Measurements from ENCODE around the gene DNAH17.

DNA sequence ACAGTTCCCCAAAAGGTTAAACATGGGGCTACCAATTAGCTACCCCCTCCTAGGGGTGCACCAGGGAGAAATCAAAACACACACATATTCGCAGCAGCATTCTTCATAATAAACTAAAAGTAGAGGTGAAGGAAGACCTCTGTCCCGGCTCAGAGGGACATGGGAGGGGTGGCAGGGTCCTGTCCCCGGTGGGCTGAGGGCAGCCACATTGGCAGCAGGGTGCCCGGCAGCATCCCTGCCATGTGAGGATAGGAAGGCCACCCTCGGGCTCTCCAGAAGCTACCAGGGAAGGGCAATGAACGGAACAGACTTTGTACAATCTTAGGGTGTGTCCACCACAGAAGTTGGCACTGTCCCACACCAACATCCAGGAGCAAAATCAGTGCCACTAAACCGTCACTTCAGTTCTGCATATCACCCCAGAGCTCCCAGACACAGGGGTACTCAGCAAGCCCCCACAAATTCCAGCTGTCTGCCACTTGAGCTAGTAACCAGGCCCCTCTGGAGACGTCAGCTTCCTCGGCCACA lies 3.1 kb upstream of the DNAH17 start:
- TF ChIP-seq CTCF (IDR thresholded peaks at IDR 0.05) (no peak), EZH2 (IDR thresholded peaks at IDR 0.05) (no peak), EZH2phosphoT487 (IDR thresholded peaks at IDR 0.05) (no peak)
